ENCODE data around the gene GPNMB.

The GPNMB gene

DNA sequence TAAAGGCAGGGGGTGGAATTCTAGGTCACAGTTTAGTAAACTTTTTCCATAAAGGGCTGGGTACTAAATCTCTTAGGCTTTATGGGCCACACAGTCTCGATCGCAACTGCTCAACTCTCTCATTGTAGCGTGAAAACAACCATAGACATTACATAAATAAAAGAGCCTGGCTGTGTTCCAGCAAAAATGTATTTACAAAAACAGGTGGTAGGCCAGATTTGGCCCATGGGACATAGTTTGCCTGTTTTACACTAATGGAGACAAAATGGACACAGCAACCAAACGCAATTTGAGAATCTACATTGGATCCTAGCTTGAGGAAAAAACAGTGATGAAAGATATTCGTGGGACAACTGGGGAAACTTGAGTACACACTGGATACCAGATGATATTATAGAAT is 29.3 kb downstream of the GPNMB start:
- DNase-seq = no peak

GRCh38 chr7:23276376-23276775 is 29.8 kb downstream of the GPNMB start:
- peak; percentile 45 for DNase-seq

DNA sequence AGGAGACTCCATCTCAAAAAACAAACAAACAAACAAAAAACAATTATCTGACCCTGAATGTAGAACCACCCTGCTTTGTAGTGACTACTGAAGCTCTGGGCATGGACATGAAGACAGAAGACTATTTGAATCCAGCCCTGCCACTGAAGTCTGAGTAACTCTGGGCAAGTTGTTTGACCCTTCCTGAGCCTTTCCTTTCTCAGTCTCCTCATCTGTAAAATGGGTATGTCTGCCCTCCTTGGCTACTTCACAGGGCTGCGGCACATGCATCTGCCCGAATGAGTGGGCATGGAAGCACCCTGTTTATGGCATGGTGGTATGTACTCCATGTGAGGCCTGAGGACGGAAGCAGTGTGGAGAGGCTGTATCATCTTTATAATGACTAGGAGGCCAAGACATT is 30.4 kb downstream of the GPNMB start:
- DNase-seq = no peak

DNA sequence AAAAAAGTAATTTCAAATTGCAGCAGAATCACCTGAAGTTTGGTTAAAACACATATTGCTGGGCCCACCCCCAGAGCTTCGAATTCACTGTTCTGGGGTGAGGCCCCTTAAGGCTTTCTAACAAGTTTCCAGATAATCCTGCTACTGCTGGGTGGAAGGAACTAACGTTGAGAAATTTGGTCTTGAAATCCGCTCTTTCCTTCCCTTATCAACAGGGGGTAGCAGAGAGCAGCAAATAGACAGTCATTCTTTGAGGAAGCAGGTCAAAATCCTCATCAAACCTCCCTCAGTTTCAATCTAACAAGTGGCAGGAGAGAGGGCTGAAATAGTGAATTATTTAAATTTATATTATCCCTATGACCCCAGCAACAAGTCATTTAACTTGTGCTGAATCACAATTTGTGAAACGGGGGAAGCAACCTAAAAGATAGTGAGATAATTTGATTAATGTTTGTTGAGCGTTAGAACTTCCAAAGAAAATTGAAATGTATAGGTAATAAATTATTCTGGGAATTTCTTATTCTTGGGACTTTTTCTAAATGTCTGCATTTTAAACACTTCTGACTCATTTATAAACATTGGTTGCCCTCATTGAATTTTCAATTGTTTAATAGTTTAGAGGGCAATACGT is 30.9 kb downstream of the GPNMB start:
- peak; percentile 29 for DNase-seq

GRCh38 chr7:23279819-23280525 is 33.4 kb downstream of the GPNMB start:
- DNase-seq = no peak

- no peak for DNase-seq
These were observed 36.5 kb downstream of the GPNMB start for GRCh38 chr7:23283086-23283485.

DNA sequence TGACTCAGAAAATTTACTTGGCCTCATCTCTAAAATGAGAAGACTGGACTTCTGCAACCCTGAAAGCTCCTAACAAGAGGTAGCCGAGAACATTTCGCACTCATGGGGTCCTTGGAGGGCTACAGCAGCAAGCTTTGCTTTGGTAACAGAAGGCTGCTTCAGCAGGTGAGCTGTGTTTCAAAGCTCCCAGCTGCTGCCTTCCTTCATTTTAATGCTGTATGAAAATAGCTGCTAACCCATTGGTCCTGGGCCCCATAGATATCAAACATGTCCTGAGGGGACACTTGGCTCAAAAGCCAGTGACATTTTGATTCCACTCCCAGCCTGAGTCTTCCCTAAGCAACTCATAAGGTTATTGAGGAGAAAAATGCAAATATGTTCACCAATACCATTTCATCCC is 38.3 kb downstream of the GPNMB start:
- DNase-seq = no peak

- no peak for DNase-seq
These were observed 39.4 kb downstream of the GPNMB start for GRCh38 chr7:23285657-23286646.

GRCh38 chr7:23287612-23288011 is 41.0 kb downstream of the GPNMB start:
- DNase-seq = peak; percentile 7

- no peak for DNase-seq
These were observed 44.4 kb downstream of the GPNMB start for GRCh38 chr7:23290993-23291392.

GRCh38 chr7:23291957-23292560 is 45.5 kb downstream of the GPNMB start:
- no peak for DNase-seq

DNA sequence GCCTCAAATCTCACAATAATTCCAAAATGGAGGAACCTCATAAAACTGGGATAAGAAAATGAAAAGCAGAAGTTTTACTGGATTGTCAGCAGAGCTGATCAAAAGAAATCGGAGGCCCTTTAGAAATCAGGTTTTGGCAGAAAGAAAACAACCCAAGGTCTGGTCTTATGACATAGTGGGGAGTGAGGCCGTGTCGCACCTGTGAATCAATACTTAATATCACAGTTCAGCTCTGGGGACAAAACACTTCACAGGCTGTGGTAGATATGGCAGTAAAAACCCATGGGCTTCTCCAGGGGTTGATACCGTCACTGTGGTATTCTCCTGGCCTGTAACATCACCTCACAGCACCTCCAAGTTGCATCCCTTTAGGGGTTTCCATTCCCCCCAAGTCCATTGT is 46.0 kb downstream of the GPNMB start:
- no peak for DNase-seq

DNA sequence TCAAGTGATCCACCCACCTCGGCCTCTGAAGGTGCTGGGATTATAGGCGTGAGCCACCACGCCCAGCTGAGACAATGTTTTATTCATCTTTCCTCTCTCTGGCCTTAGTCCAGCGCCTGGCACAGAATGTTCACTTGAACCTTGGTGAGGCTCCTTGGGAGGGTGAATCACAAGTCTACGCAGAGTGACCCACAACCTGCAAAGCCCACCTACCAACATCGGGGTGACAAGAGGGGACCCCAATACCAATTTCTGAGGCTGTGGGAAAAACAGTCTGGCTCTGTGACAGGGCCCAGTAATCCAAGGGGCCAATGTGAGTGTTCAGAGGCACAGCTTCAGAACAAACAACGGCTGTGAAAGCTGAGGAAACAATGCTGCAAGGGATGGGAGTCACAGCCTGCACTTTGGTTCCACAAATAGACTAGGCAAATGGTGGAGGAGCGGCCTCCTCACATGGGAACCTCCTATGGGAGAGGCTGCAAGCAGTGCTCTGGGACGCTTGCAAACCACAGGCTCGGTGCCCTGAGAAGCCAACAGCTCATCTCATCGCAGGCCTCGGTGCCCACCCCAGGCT is 47.0 kb downstream of the GPNMB start:
- DNase-seq = no peak

GRCh38 chr7:23294549-23295400 is 48.2 kb downstream of the GPNMB start:
- DNase-seq = no peak

- DNase-seq = no peak
These were observed 48.8 kb downstream of the GPNMB start for GRCh38 chr7:23295401-23295697.

GRCh38 chr7:23298141-23298881 is 51.7 kb downstream of the GPNMB start:
- no peak for DNase-seq

- peak; percentile 64 for DNase-seq
These were observed 52.6 kb downstream of the GPNMB start, which contains the start of gene MALSU1 for GRCh38 chr7:23298885-23299769. TSS of gene MALSU1 (plus strand) at chr7:23299339. CDS start at chr7:23299353, 14 bp downstream.

DNA sequence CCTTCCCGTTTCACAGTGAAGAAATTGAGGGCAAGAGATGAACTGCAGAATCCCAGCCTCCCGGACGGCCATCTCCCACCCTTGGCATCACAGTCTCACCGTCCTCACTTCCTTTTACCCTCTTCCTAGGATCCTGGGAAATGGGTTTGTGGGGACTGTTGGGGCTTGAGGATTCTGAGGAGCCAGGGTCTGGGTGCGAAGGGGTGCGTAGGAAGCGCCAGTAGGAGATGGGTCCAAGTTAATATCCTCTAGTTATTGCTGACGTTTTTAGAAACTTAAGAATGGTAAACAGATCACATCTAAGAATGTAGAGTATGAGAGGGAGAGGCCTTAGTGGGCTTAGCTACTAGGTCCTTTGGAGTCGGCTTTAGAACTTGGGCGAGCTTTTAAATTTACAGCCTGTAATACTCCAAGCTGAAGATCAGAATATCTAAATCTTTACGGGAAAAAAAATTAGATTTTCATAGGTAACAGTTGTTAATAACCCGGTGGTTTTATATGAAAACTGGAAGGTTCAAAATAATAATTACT is 53.3 kb downstream of the GPNMB start:
- no peak for DNase-seq

GRCh38 chr7:23306936-23307521 is 60.5 kb downstream of the GPNMB start:
- no peak for DNase-seq

Measured in SIG-M5 (cell line).